NOMO-1 (cell line): ENCODE data around the gene SARDH.

Experiments used
- DNase-seq, 2 experiments: peaks; one replicate each; lab custom pipeline; 2025; ENCODE audit not compliant: unreplicated experiment in 2 of 2; lab: John Stamatoyannopoulos, UW

SARDH gene

GRCh38 chr9:133734590-133735414 is 3.4 kb downstream of the SARDH start:
- no peak for DNase-seq

- no peak for DNase-seq
These were observed 4.2 kb downstream of the SARDH start for GRCh38 chr9:133733796-133734533.

- no peak for DNase-seq
These were observed 4.7 kb downstream of the SARDH start for GRCh38 chr9:133733421-133733795.

GRCh38 chr9:133732639-133733408 is 5.3 kb downstream of the SARDH start:
- DNase-seq: no peak

GRCh38 chr9:133731876-133732638 is 6.1 kb downstream of the SARDH start:
- no peak for DNase-seq

GRCh38 chr9:133730994-133731715 is 7.0 kb downstream of the SARDH start:
- no peak for DNase-seq

GRCh38 chr9:133729617-133730281 is 8.4 kb downstream of the SARDH start:
- DNase-seq: no peak

- DNase-seq: no peak
These were observed 9.1 kb downstream of the SARDH start for GRCh38 chr9:133728856-133729616.

- no peak for DNase-seq
These were observed 10.2 kb downstream of the SARDH start for GRCh38 chr9:133727876-133728441.

- no peak for DNase-seq
These were observed 10.8 kb downstream of the SARDH start for GRCh38 chr9:133727277-133727875.

GRCh38 chr9:133726401-133727276 is 11.5 kb downstream of the SARDH start:
- DNase-seq: no peak

GRCh38 chr9:133725886-133726285 is 12.3 kb downstream of the SARDH start:
- DNase-seq: no peak

GRCh38 chr9:133718563-133719315 is 19.4 kb downstream of the SARDH start:
- no peak for DNase-seq

GRCh38 chr9:133717113-133718031 is 20.8 kb downstream of the SARDH start:
- no peak for DNase-seq

- no peak for DNase-seq
These were observed 21.5 kb downstream of the SARDH start for GRCh38 chr9:133716564-133717112.
